ENCODE measurements around the gene ZNF521. TPM values are rescaled to one million over a fixed set of nuclear protein-coding genes. Genes with fewer than 3 reads are reported as not detected.

ZNF521 gene
- total and polyA plus RNA-seq, 2 donors (not counting 3 experiments of a cell fraction or from before 2014, with no cell fraction given): 111 to 168 TPM

GRCh38 chr18:25253779-25254178 lies 98.2 kb downstream of the ZNF521 start:
- dilution Hi-C loops (cut with MboI; ENCODE audit: extremely low pct_ligation_motif_present, low sequenced_read_pairs): no loop called here
- H3K36me3 ChIP-seq (ENCODE audit: control insufficient read depth in 2 of 2, extremely low read depth in 1 of 2, insufficient read depth in 2 of 2, low read length in 2 of 2): no peaks in the 10 kb centered on the region
- TF ChIP-seq MAX (IDR thresholded peaks at IDR 0.05; ENCODE audit: insufficient read depth, insufficient read length): no peak
- no peak for TF ChIP-seq MYC (IDR thresholded peaks at IDR 0.05; ENCODE audit: low read depth, low read length)
- TF ChIP-seq POLR2A (IDR thresholded peaks at IDR 0.05; ENCODE audit: low read depth, low read length): no peak
- no peak for TF ChIP-seq GATA2 (IDR thresholded peaks at IDR 0.05; ENCODE audit: insufficient read depth, insufficient read length, low read depth, low read length)
- TF ChIP-seq, protein P1, sequence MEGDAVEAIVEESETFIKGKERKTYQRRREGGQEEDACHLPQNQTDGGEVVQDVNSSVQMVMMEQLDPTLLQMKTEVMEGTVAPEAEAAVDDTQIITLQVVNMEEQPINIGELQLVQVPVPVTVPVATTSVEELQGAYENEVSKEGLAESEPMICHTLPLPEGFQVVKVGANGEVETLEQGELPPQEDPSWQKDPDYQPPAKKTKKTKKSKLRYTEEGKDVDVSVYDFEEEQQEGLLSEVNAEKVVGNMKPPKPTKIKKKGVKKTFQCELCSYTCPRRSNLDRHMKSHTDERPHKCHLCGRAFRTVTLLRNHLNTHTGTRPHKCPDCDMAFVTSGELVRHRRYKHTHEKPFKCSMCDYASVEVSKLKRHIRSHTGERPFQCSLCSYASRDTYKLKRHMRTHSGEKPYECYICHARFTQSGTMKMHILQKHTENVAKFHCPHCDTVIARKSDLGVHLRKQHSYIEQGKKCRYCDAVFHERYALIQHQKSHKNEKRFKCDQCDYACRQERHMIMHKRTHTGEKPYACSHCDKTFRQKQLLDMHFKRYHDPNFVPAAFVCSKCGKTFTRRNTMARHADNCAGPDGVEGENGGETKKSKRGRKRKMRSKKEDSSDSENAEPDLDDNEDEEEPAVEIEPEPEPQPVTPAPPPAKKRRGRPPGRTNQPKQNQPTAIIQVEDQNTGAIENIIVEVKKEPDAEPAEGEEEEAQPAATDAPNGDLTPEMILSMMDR (IDR thresholded peaks at IDR 0.05; ENCODE audit: extremely low read depth in 1 of 2, insufficient read depth in 1 of 2, low read depth in 1 of 2, low read length in 2 of 2): no peak
- no peak for TF ChIP-seq FOS (IDR thresholded peaks at IDR 0.05; ENCODE audit: borderline replicate concordance, insufficient read depth, low read length)
- no peak for TF ChIP-seq JUN (IDR thresholded peaks at IDR 0.05; ENCODE audit: borderline replicate concordance, insufficient read depth, insufficient read length, low read depth)
- no peak for TF ChIP-seq POLR2AphosphoS5 (IDR thresholded peaks at IDR 0.05; ENCODE audit: insufficient read depth, low read depth, low read length)
- peak overlapping the region; percentile 82 for H3K4me2 ChIP-seq (ENCODE audit: insufficient read depth, low read length)
- no TSS peak for BruUV-seq (replicated peaks)
- H3K4me3 ChIP-seq (replicated peaks in 1 of 3; ENCODE audit: insufficient read depth in 1 of 3, low read depth in 1 of 3, low read length in 3 of 3): no peak overlapping the region
- peak overlapping the region; percentile 74 for H3K27ac ChIP-seq (ENCODE audit: insufficient read depth, low read depth, low read length)
- H2AFZ ChIP-seq (ENCODE audit: low read depth, low read length): no peak overlapping the region
- no peaks in the 10 kb centered on the region for H3K27me3 ChIP-seq (ENCODE audit: control insufficient read depth in 2 of 2, insufficient read depth in 2 of 2, low read length in 2 of 2)
- peaks cover 49% of the 10 kb centered on the region for H3K79me2 ChIP-seq (ENCODE audit: control insufficient read depth, insufficient read depth, low read length)
- intact Hi-C loops (cut with micrococcal nuclease): loop anchor here (1.0 kb wide), 2 partner anchors 22 to 46 kb away; no protein-coding TSS in a partner anchor
- no peaks in the 10 kb centered on the region for H4K20me1 ChIP-seq (replicated peaks; ENCODE audit: control insufficient read depth, extremely low read depth, insufficient read depth, low read length)
- H3K9me3 ChIP-seq (replicated peaks; ENCODE audit: control insufficient read depth, insufficient read depth, low read length): no peaks in the 10 kb centered on the region
- H3K9me1 ChIP-seq (replicated peaks; ENCODE audit: control insufficient read depth, extremely low read depth, insufficient read depth, low read length): no peaks in the 10 kb centered on the region
- peak overlapping the region; percentile 69 for H3K9ac ChIP-seq (replicated peaks; ENCODE audit: extremely low read depth, insufficient read depth, low read length)
- ChIA-PET POLR2A (no interaction called here), CTCF (interaction anchor here (0.9 to 1.2 kb wide), 2 partner anchors 10 to 14 kb away, joined by 3 to 4 read pairs; no protein-coding TSS in a partner anchor)
- FAIRE-seq (no peak), DNase-seq (ENCODE audit: low read depth, low spot score) (no peak)
- peaks cover 55% of the 10 kb centered on the region for H3K4me1 ChIP-seq (ENCODE audit: control insufficient read depth, extremely low read depth, insufficient read depth, low read length)

All from endothelial cell of umbilical vein (primary cell).